GM19467 (cell line): Measurements from ENCODE around the gene SLC1A2.

Experiments used
- ATAC-seq: cut with Tn5 transposase; IDR thresholded peaks from one replicate; pipeline ENCODE4 v1.9.1; 2021; ENCODE audit warnings: mild to moderate bottlenecking, moderate library complexity; ENCODE audit not compliant: unreplicated experiment

SLC1A2 gene

GRCh38 chr11:35305670-35306382, 113.5 kb downstream of the SLC1A2 start:
- no peak for ATAC-seq

- ATAC-seq, result no peak
These were observed 114.4 kb downstream of the SLC1A2 start for GRCh38 chr11:35304900-35305460.

GRCh38 chr11:35304386-35304775, 115.0 kb downstream of the SLC1A2 start:
- no peak for ATAC-seq

- ATAC-seq, result no peak
These were observed 115.6 kb downstream of the SLC1A2 start for GRCh38 chr11:35303596-35304385.

GRCh38 chr11:35302398-35302797, 117.0 kb downstream of the SLC1A2 start:
- ATAC-seq, result no peak

- no peak for ATAC-seq
These were observed 121.0 kb downstream of the SLC1A2 start for GRCh38 chr11:35298369-35298768.

- ATAC-seq, result no peak
These were observed 123.6 kb downstream of the SLC1A2 start for GRCh38 chr11:35295751-35296150.

GRCh38 chr11:35293699-35294098, 125.7 kb downstream of the SLC1A2 start:
- ATAC-seq, result no peak

GRCh38 chr11:35293035-35293434, 126.3 kb downstream of the SLC1A2 start:
- no peak for ATAC-seq

GRCh38 chr11:35292279-35292678, 127.1 kb downstream of the SLC1A2 start:
- ATAC-seq, result no peak

- no peak for ATAC-seq
These were observed 128.5 kb downstream of the SLC1A2 start for GRCh38 chr11:35290876-35291275.

- no peak for ATAC-seq
These were observed 129.5 kb downstream of the SLC1A2 start for GRCh38 chr11:35289821-35290220.

- no peak for ATAC-seq
These were observed 130.4 kb downstream of the SLC1A2 start for GRCh38 chr11:35288817-35289541.

- ATAC-seq, result no peak
These were observed 131.0 kb downstream of the SLC1A2 start for GRCh38 chr11:35288309-35288708.

GRCh38 chr11:35287344-35287890, 131.9 kb downstream of the SLC1A2 start:
- no peak for ATAC-seq

GRCh38 chr11:35286126-35286525, 133.2 kb downstream of the SLC1A2 start:
- ATAC-seq, result no peak

GRCh38 chr11:35285471-35285870, 133.9 kb downstream of the SLC1A2 start:
- no peak for ATAC-seq

GRCh38 chr11:35282221-35282882, 137.0 kb downstream of the SLC1A2 start:
- no peak for ATAC-seq

GRCh38 chr11:35281169-35281688, 138.1 kb downstream of the SLC1A2 start:
- no peak for ATAC-seq

- no peak for ATAC-seq
These were observed 138.6 kb downstream of the SLC1A2 start for GRCh38 chr11:35280727-35281126.
